Fibroblast of skin of right quadriceps (primary cell): ENCODE measurements around the gene RNF148.
"Not testable (repeated sequence)": the region's sequence is repeated elsewhere in the genome, so short reads cannot be mapped to it uniquely, and the experiment has no call there.

ENCODE experiments used
- DNase-seq: peaks from one replicate; pipeline ENCODE4 v3.0.0-alpha.2; 2013

RNF148 gene

DNA sequence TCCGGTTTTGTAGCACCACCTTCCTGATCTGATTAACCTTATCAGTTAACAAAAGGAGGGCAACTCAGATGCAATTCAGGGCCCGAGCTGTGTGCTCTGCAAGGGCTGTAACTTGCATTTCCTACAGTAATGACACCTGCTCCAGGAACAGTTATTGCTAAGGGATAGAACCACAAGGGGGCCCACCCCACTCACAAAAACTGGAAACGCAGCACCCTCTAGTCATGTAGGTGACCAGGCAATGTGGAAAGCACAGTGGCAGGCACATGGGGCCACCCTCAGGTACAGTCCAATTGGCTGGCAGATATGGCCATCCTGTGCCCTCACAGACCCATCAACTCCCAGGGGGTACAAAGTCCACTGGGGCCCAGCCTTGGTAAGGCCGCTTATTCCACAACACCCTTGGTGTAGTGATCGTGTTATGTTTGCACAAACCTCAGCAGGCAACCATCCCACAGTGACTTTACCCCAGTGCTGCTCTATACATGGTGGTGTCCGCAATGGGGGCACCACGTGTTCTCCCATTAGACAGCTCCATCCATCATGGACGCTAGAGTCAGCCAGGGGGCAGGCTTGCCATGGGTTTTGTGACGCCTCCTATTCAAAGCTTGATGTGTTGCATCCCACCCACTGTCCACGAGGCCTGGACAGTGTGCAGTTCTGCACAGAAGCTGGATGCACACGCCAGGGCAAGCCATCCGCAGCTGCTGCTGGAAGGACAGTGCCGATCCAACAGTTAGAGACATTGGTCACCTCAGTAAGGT is 13.2 kb downstream of the RNF148 start:
- no peak for DNase-seq

DNA sequence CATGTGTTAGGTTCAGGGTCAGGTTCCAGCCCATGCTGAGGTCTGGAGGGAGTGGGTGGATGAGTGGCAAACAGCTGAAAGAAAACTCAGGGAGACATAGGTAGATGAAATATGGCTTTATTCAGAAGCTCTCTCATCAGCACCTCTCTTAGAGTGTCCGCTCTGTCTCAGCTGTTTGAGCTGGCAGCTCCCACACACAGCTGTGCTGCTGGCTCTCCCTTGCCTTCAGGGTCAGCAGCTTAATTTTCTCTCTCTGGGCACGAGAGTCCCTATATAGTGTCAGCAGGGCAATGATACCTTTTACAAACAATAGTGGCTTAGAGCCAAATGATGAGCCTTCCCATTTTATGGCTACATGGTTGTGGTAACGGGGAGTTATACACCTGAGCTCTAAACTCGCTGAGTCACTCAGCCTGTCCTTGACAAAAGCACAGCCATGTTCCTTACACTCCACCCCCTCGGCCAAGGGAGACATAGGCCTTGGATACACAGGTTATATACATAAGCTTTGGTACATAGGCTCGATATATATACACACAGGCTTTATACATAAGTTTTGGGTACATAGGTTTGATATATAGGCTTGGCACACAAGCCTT is 14.2 kb downstream of the RNF148 start:
- no peak for DNase-seq

DNA sequence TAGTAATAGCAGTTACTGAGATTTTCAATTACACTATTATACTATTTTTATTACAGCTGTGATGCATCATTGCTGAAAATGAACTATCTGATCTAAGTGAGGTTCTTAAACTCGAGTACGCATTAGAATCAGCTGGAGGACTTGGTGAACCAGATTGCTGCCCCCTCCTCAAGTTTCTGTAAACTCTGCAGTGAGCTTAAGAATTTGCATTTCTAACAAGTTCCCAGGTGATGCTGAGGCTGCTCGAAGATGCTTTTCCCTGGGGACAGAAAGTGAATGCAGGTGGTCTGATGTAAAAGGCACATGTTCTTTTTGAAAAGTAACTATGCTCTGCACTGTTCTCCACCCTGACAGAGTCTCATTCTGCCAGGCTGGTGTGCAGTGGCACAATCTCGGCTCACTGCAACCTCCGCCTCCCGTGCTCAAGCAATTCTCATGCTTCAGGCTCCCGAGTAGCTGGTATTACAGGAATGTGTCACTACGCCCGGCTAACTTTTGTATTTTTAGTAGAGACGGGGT is 16.3 kb downstream of the RNF148 start:
- no peak for DNase-seq

DNA sequence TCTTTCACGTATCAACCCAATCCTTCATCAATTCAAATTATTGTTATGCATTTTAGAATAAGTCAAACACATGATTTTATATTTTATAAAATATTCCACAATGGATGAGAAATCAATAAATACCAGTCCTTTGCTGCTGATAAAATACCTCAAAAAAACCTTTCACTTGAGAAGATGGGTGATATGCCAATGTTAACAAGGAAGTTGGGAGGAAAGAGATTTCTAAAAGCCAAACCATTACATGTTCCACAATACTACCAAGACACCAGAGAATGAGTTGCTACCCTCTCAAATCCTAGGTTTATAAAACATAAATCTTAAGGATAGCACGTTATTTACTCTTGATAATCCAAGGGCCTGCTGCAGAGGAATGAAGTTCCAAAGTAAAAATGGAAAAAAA is 18.2 kb downstream of the RNF148 start:
- no peak for DNase-seq

DNA sequence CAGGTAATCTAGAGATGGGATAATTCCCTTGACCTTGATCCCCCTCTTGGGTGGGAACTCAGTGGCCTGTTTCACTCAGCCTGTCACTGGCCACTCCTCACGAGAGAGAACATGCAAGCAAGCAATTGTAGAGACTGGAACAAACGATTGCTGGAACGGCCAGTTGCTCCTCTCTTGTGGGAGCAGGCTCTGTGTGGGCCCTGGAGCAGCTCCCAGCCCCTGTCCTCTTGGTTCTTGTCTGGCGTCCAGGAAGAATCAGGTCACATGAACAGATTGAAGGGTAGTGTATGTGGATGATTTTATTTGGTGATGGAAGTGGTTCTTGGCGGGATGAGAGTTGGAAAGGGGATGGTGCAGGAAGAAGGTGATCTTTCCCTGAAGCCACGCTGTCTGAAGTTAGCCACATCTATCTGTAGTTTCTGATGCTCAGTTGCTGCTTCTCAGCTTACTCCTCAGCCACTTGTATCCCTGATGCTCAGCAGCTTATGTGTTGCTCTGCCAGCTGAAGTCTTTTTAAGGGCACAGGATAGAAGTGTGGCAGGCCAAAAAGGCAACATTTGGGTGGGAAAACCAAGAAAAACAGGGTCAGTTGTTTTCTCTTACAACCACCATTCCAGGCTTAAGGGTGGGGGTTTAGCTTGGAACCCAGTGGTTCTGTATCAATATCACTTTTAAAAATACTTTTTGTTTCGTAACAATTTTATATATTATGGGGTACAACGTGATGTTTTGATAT is 19.7 kb downstream of the RNF148 start:
- DNase-seq = no peak

DNA sequence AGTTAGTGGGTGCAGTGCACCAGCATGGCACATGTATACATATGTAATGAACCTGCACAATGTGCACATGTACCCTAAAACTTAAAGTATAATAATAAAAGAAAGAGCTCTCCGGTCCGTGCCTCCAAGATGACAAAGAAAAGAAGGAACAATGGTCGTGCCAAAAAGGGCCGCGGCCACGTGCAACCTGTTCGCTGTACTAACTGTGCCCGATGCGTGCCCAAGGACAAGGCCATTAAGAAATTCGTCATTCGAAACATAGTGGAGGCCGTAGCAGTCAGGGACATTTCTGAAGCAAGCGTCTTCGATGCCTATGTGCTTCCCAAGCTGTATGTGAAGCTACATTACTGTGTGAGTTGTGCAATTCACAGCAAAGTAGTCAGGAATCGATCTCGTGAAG is 21.5 kb downstream of the RNF148 start:
- not testable (repeated sequence) for DNase-seq

DNA sequence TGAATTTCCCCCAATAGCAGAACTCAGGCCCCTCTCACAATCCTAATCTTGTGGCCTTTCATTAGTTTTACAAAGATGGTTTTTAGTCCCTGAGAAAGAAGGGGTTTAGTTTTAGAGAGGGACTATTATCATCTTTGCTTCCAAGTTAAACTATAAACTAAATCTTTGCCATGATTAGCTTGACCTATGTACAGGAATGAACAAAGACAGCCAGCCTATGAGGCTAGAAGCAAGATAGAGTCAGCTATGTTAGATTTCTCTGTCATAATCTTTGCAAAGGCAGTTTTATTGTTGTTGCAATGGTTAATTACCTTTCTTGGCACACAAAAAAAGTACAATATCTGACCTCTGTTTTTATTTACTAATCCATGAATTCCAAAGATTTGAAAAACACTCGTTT is 22.9 kb downstream of the RNF148 start:
- DNase-seq = no peak

DNA sequence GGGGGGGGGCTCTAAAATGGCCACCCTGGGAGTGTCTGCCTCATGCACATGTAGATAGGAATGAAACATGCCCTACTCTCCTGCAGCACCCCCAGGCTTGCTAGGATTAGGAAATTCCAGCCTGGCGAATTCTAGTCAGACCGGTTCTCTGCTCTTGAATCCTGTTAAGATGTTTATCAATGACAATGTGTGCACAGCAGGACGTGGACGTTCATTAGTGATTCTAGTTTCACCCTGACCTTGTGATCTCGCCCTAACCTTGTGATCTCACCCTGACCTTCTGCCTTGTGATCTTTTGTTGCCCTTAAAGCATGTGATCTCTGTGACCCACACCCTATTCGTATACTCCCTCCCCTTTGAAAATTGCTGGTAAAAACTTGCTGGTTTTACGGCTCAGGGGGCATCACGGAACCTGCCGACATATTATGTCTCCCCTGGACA is 23.4 kb downstream of the RNF148 start:
- not testable (repeated sequence) for DNase-seq

DNA sequence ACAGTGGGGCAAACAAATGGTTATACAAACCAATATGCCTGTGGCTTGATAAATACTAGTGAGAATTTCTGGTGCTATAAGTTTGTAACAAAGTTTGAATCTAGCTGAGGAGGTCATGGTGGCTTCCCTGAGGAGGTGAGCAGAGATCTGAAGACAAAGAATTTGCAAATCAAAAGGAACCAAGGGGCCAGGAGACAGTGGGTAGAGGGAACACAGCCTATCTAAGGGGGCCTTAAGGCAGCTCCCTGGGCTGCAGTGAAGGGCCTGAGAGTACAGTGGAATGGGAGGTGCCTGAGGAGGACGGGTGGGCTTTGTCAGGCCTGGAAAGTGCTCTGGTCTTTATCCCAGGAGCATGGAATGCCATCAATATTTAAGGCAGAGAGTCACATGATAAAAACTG is 25.6 kb downstream of the RNF148 start:
- DNase-seq = no peak

DNA sequence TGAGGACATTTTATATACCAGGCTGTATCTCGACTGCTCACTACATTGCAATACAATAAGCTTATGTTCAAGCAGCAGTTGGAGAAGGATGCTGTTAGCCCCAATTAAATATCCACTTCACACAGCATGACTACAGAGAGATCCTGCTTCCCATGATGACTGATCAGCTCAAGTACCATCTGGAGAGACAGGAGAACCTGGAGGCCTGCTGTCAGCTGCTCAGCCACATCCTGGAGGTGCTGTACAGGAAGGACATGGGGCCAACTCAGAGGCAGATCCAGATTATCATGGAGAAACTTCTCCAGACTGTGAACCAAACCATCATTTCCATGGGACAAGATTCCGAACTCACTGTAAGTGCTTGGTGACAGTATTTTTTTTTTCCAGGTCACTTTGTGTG is 26.3 kb downstream of the RNF148 start:
- no peak for DNase-seq

DNA sequence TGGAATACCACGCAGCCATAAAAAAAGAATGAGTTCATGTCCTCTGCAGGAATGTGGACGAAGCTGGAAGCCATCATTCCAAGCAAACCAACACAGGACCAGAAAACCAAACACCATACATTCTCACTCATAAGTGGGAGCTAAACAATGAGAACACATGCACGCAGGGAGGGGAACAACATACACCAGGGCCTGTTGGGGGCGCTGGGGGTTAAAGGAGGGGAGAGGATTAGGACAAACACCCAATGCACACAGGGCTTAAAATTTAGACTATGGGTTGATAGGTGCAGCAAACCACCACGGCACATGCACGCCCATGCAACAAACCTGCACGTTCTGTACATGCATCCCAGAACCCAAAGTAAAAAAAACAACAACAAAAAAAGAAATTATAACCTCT is 27.1 kb downstream of the RNF148 start:
- DNase-seq = no peak

DNA sequence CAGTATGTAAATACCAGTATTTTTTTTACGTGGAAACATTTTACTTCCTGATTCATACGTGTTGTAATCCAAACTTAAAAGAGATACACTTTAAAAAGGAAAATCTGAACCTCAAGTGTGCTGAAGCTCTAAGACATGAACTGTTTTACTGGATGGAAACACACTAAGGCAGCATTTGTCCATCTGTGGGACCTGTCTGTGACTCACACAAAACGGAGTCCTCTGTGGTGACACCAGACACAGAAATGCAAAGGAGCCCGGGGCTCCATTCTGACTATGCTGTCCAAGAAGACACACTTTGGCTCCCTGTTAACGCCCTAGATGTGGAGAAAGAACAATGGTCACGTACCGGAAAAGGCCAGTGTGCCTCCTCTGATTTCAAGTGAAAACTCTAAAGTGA is 27.7 kb downstream of the RNF148 start:
- no peak for DNase-seq

DNA sequence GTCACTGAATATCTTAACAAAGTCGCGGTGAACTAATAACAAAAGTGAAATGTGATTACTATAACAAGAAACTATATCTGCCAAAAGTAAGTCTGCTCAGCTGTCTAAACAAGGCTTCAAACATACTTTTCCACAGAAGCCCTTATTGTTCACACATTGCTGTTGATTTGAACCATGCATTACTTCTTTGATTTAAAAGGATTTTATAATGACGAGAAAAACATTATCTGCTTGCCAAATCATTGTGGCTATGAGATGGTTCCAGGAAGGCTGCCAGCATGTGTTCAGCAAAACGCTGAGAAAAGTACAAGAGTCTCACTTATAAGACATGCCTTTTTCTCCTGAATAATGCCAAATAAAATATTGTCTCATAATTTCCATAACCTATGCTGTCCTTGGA is 28.2 kb downstream of the RNF148 start:
- DNase-seq = peak; percentile 14

DNA sequence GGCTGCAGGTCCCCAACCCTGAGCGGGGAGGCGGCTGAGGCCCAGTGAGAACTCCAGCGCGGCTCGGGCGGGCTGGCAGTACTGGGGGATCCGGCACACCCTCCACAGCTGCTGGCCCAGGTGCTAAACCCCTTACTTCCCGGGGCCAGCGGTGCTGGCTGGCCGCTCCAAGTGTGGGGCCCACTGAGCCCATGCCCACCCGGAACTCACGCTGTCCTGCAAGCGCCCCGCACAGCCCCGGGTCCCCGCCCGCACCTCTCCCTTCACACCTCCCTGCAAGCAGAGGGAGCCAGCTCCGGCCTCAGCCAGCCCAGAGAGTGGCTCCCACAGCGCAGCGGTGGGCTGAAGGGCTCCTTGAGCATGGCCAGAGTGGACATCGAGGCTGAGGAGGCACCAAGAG is 28.8 kb downstream of the RNF148 start:
- DNase-seq = no peak

DNA sequence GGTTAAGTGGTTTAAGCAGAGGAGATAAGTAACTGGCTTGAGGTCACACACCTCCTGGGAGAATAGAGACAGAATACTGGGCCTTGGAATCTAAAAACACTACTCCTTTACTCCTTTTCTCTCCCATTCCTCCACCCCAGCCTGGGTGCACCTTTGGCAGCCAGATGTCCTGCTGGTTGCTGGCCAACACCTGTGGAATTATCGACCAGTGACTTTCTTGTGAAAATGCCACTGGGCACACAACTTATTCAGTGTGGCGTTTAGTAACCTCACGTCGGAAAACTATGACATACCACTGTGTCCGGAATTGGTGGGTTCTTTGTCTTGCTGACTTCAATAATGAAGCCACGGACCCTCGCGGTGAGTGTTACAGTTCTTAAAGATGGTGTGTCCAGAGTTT is 30.2 kb downstream of the RNF148 start:
- DNase-seq = no peak

DNA sequence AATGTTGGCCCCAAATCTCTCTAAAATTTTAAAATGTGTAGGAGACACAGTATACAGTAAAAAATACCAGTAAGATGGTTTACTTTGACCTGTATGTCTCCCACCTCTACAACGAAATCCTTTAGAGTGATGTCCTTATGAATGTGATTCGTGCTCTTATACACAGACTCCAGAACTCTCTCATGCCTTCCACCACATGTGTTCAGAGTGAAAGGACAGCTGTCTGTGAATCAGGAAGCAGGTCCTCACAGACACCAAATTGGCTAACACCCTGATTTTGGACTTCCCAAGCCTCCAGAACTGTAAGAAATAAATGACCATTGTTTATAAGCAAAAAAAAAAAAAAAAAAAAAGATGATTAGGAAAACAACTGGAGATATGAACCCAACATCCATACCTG is 39.0 kb downstream of the RNF148 start:
- DNase-seq = no peak

DNA sequence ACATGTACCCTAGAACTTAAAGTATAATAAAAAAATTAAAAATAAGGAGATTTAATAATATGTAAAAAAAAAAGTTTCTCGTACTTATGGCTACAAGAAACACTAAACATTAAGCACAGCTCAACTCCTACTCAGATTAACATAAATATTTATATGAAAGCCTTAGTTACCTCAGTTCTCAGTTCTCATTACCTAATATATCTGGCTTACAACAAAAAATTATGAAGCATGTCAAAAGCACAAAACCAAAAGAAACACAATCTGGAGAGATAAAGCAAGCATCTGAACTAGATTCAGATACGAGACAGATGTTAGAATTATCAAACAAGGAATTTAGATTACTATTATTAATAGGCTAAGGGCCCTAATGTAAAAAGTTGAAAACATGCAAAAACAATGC is 43.9 kb downstream of the RNF148 start:
- DNase-seq = no peak

DNA sequence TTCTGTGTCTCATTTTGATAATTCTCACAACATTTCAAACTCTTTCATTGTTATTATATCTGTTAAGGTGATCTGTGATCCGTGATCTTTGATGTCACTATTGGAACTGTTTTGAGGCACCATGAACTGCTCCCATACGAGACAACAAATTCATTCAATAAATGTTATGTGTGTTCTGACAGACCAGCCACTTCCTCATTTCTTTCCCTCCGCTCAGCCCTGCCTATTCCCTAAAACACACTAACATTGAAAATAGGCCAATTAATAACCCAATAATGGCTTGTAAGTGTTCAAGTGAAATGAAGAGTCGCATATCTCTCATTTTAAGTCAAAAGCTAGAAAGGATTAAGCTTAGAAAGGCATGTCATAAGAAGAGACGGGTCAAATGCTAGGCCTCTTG is 49.0 kb downstream of the RNF148 start:
- no peak for DNase-seq

DNA sequence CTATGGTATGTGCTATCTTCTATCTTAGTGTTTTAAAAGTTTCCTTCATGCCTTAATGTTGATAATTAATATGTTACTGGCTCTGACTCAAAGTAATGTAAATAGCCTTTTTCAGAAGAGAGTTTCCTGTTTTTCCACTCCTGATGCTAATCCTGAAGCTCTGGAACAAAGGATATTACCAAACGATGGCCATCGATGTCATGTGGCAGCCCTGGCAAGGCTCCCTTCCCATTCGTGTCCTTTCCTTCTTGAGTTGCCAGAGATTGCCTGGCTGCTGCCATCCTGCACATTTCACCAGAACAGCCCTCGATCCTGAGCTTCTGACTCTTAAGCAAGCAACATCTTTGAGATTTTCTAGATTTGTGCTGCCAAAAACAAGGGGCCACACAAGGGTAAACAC is 49.8 kb downstream of the RNF148 start:
- DNase-seq = no peak
